AG09319 (cell line): ENCODE results near the gene B4GALNT4.

ENCODE experiments used
- DNase-seq: peaks from one replicate; pipeline ENCODE4 v3.0.0-alpha.2; 2010; ENCODE audit warnings: low read depth; ENCODE audit errors: extremely low read depth
- CTCF ChIP-seq: IDR thresholded peaks from 2 replicates; pipeline ENCODE4 v1.5.1; 2011; ENCODE audit warnings: low read depth, mild to moderate bottlenecking, inconsistent platforms, low read length, moderate library complexity

B4GALNT4 gene

GRCh38 chr11:371716-372590, 2.7 kb downstream of the B4GALNT4 start:
- DNase-seq = no peak

GRCh38 chr11:372809-373715, 3.8 kb downstream of the B4GALNT4 start:
- no peak for DNase-seq
- TF ChIP-seq CTCF = no peak

More at GRCh38 chr11:371716-372590, 2.7 kb downstream of the B4GALNT4 start:
- no peak for TF ChIP-seq CTCF

GRCh38 chr11:373716-374551, 4.6 kb downstream of the B4GALNT4 start:
- no peak for TF ChIP-seq CTCF
- no peak for DNase-seq

GRCh38 chr11:375065-376025, 6.0 kb downstream of the B4GALNT4 start:
- no peak for TF ChIP-seq CTCF

GRCh38 chr11:376531-377173, 7.4 kb downstream of the B4GALNT4 start:
- DNase-seq = no peak
- TF ChIP-seq CTCF = no peak

More at GRCh38 chr11:375065-376025, 6.0 kb downstream of the B4GALNT4 start:
- DNase-seq = no peak
